ENCODE results near the gene FADS2. TPM values are rescaled to one million over a fixed set of nuclear protein-coding genes. Genes with fewer than 3 reads are reported as not detected.

Gene FADS2
- total RNA-seq, 2 donors from 2014 or later: 23.3 to 70.4 TPM

- no peak for DNase-seq
- Mint-ChIP-seq H3K27ac (no peak overlapping the region), H3K36me3 (ENCODE audit: insufficient read depth in 2 of 2) (peaks cover 0 to 21% of the 10 kb centered on the region in 2 donors), H3K9me3 (no peaks in the 10 kb centered on the region), H3K4me3 (no peak overlapping the region), H3K27me3 (ENCODE audit: low read depth) (no peaks in the 10 kb centered on the region), H3K4me1 (ENCODE audit: low read depth) (peaks cover 12% of the 10 kb centered on the region)
- ATAC-seq (replicated peaks in 1 of 2): no peak
These were observed 25.5 kb upstream of the FADS2 start for GRCh38 chr11:61802605-61803004.

- H3K36me3 Mint-ChIP-seq (ENCODE audit: insufficient read depth in 2 of 2): peaks cover 0 to 13% of the 10 kb centered on the region in 2 donors
- H3K27me3 Mint-ChIP-seq (ENCODE audit: low read depth): no peaks in the 10 kb centered on the region
- H3K4me3 Mint-ChIP-seq: no peak overlapping the region
- H3K9me3 Mint-ChIP-seq: no peaks in the 10 kb centered on the region
- H3K4me1 Mint-ChIP-seq (ENCODE audit: low read depth): peaks cover 9% of the 10 kb centered on the region
- ATAC-seq (replicated peaks in 1 of 2): no peak
- DNase-seq: no peak
- no peak overlapping the region for H3K27ac Mint-ChIP-seq
These were observed 24.0 kb upstream of the FADS2 start for GRCh38 chr11:61803889-61804647.

- no peak overlapping the region for H3K4me3 Mint-ChIP-seq
- peaks cover 0 to 13% of the 10 kb centered on the region in 2 donors for H3K36me3 Mint-ChIP-seq (ENCODE audit: insufficient read depth in 2 of 2)
- H3K4me1 Mint-ChIP-seq (ENCODE audit: low read depth): peaks cover 6% of the 10 kb centered on the region
- H3K27me3 Mint-ChIP-seq (ENCODE audit: low read depth): no peaks in the 10 kb centered on the region
- peak overlapping the region; percentile 52 for H3K27ac Mint-ChIP-seq
- ATAC-seq (replicated peaks in 1 of 2) (no peak), DNase-seq (no peak)
- H3K9me3 Mint-ChIP-seq: no peaks in the 10 kb centered on the region
These were observed 23.0 kb upstream of the FADS2 start for GRCh38 chr11:61805146-61805545.

- Mint-ChIP-seq H3K36me3 (ENCODE audit: insufficient read depth in 2 of 2) (peaks cover 0 to 14% of the 10 kb centered on the region in 2 donors), H3K27ac (no peak overlapping the region), H3K27me3 (ENCODE audit: low read depth) (no peaks in the 10 kb centered on the region), H3K9me3 (no peaks in the 10 kb centered on the region), H3K4me1 (ENCODE audit: low read depth) (peaks cover 2% of the 10 kb centered on the region), H3K4me3 (no peak overlapping the region)
- ATAC-seq (replicated peaks in 1 of 2): no peak
- no peak for DNase-seq
These were observed 21.3 kb upstream of the FADS2 start for GRCh38 chr11:61806785-61807184.

- Mint-ChIP-seq H3K9me3 (peaks cover 0 to 2% of the 10 kb centered on the region in 2 donors), H3K27ac (no peak overlapping the region), H3K36me3 (ENCODE audit: insufficient read depth in 2 of 2) (peaks cover 5 to 9% of the 10 kb centered on the region in 2 donors), H3K4me3 (no peak overlapping the region), H3K4me1 (ENCODE audit: low read depth) (peaks cover 14% of the 10 kb centered on the region), H3K27me3 (ENCODE audit: low read depth) (no peaks in the 10 kb centered on the region)
- ATAC-seq (replicated peaks in 1 of 2) (no peak), DNase-seq (no peak)
These were observed 17.4 kb upstream of the FADS2 start for GRCh38 chr11:61810671-61811175.

- Mint-ChIP-seq H3K27ac (no peak overlapping the region), H3K4me3 (no peak overlapping the region), H3K27me3 (ENCODE audit: low read depth) (no peaks in the 10 kb centered on the region), H3K36me3 (ENCODE audit: insufficient read depth in 2 of 2) (peaks cover 5 to 11% of the 10 kb centered on the region in 2 donors), H3K9me3 (peaks cover 0 to 2% of the 10 kb centered on the region in 2 donors), H3K4me1 (ENCODE audit: low read depth) (peaks cover 14% of the 10 kb centered on the region)
- no peak for ATAC-seq (replicated peaks in 1 of 2)
- DNase-seq: no peak
These were observed 16.3 kb upstream of the FADS2 start for GRCh38 chr11:61811831-61812230.

GRCh38 chr11:61812736-61813411 is 15.2 kb upstream of the FADS2 start:
- H3K27ac Mint-ChIP-seq: no peak overlapping the region
- no peak for DNase-seq
- H3K36me3 Mint-ChIP-seq (ENCODE audit: insufficient read depth in 2 of 2): peaks cover 5 to 11% of the 10 kb centered on the region in 2 donors
- H3K4me3 Mint-ChIP-seq: no peak overlapping the region
- peaks cover 22% of the 10 kb centered on the region for H3K4me1 Mint-ChIP-seq (ENCODE audit: low read depth)
- peaks cover 5% of the 10 kb centered on the region for H3K27me3 Mint-ChIP-seq (ENCODE audit: low read depth)
- H3K9me3 Mint-ChIP-seq: peaks cover 0 to 2% of the 10 kb centered on the region in 2 donors
- ATAC-seq (replicated peaks in 1 of 2): no peak

- peak in 1 of 2 donors; percentile 18 for DNase-seq
- Mint-ChIP-seq H3K4me3 (peak overlapping the region; percentile 89 to 94), H3K9me3 (peaks cover 0 to 2% of the 10 kb centered on the region in 2 donors), H3K27me3 (ENCODE audit: low read depth) (peaks cover 6% of the 10 kb centered on the region), H3K4me1 (ENCODE audit: low read depth) (peaks cover 22% of the 10 kb centered on the region), H3K27ac (no peak overlapping the region), H3K36me3 (ENCODE audit: insufficient read depth in 2 of 2) (peaks cover 5 to 11% of the 10 kb centered on the region in 2 donors)
- no peak for ATAC-seq (replicated peaks in 1 of 2)
These were observed 13.7 kb upstream of the FADS2 start for GRCh38 chr11:61814247-61814957.

- ATAC-seq (replicated peaks in 1 of 2) (peak; percentile 48 to 64), DNase-seq (peak; percentile 61 to 83)
- H3K27ac Mint-ChIP-seq: peak overlapping the region; percentile 20
- peaks cover 22% of the 10 kb centered on the region for H3K4me1 Mint-ChIP-seq (ENCODE audit: low read depth)
- H3K27me3 Mint-ChIP-seq (ENCODE audit: low read depth): peaks cover 6% of the 10 kb centered on the region
- H3K9me3 Mint-ChIP-seq: peaks cover 0 to 2% of the 10 kb centered on the region in 2 donors
- peaks cover 5 to 11% of the 10 kb centered on the region in 2 donors for H3K36me3 Mint-ChIP-seq (ENCODE audit: insufficient read depth in 2 of 2)
- H3K4me3 Mint-ChIP-seq: peak overlapping the region; percentile 89 to 94
These were observed 12.9 kb upstream of the FADS2 start for GRCh38 chr11:61814958-61815789.

GRCh38 chr11:61815790-61816735 is 12.0 kb upstream of the FADS2 start:
- Mint-ChIP-seq H3K9me3 (peaks cover 0 to 2% of the 10 kb centered on the region in 2 donors), H3K27ac (peak overlapping the region; percentile 87), H3K4me1 (ENCODE audit: low read depth) (peaks cover 22% of the 10 kb centered on the region), H3K27me3 (ENCODE audit: low read depth) (peaks cover 6% of the 10 kb centered on the region), H3K36me3 (ENCODE audit: insufficient read depth in 2 of 2) (peaks cover 5 to 8% of the 10 kb centered on the region in 2 donors), H3K4me3 (peak overlapping the region; percentile 89 to 94)
- peak; percentile 71 to 76 for ATAC-seq (replicated peaks in 1 of 2)
- DNase-seq: peak; percentile 76 to 82

GRCh38 chr11:61816736-61817455 is 11.2 kb upstream of the FADS2 start, which contains the start of gene FADS1:
FADS1 (minus strand) TSS chr11:61817003; CDS start chr11:61816929, 74 bp downstream.
- ATAC-seq (replicated peaks in 1 of 2): peak; percentile 73 to 80
- peaks cover 6% of the 10 kb centered on the region for H3K27me3 Mint-ChIP-seq (ENCODE audit: low read depth)
- peak within 1 kb of the TSS; percentile 87 for H3K27ac Mint-ChIP-seq
- peak within 1 kb of the TSS; percentile 89 to 94 for H3K4me3 Mint-ChIP-seq
- H3K4me1 Mint-ChIP-seq (ENCODE audit: low read depth): peaks cover 19% of the 10 kb centered on the region
- DNase-seq: peak; percentile 82 to 91
- peaks cover 5% of the 10 kb centered on the region in 2 donors for H3K36me3 Mint-ChIP-seq (ENCODE audit: insufficient read depth in 2 of 2)
- peaks cover 0 to 2% of the 10 kb centered on the region in 2 donors for H3K9me3 Mint-ChIP-seq

Data from activated T-cell treated with anti-CD3 and anti-CD28 coated beads, Interleukin-2, amount 50 U/mL, for 72 hours (primary cell).